ENCODE results near the gene KLHL12.

KLHL12 gene

GRCh38 chr1:202926581-202927491 lies at the start of gene KLHL12:
Gene KLHL12, minus strand, starts transcription at chr1:202927234. Its CDS starts 2,072 bp downstream, at chr1:202925162.
- peak; percentile 90 to 91 for DNase-seq (ENCODE audit: low read depth in 2 of 2)

- no peak for DNase-seq (ENCODE audit: low read depth in 2 of 2)
These were observed 49.6 kb upstream of the KLHL12 start for GRCh38 chr1:202976633-202977032.

GRCh38 chr1:202974856-202975255 lies 47.8 kb upstream of the KLHL12 start:
- DNase-seq (ENCODE audit: low read depth in 2 of 2) = no peak

- DNase-seq (ENCODE audit: low read depth in 2 of 2) = no peak
These were observed 45.0 kb upstream of the KLHL12 start for GRCh38 chr1:202972046-202972445.

GRCh38 chr1:202968895-202969295 lies 41.9 kb upstream of the KLHL12 start:
- DNase-seq (ENCODE audit: low read depth in 2 of 2) = peak in 1 of 2 experiments; percentile 16

- DNase-seq (ENCODE audit: low read depth in 2 of 2) = no peak
These were observed 41.3 kb upstream of the KLHL12 start for GRCh38 chr1:202968351-202968750.

- DNase-seq (ENCODE audit: low read depth in 2 of 2) = no peak
These were observed 40.7 kb upstream of the KLHL12 start for GRCh38 chr1:202967684-202968281.

- DNase-seq (ENCODE audit: low read depth in 2 of 2) = no peak
These were observed 39.2 kb upstream of the KLHL12 start for GRCh38 chr1:202966006-202966898.

GRCh38 chr1:202965422-202965821 lies 38.4 kb upstream of the KLHL12 start:
- no peak for DNase-seq (ENCODE audit: low read depth in 2 of 2)

GRCh38 chr1:202964791-202965410 lies 37.9 kb upstream of the KLHL12 start:
- no peak for DNase-seq (ENCODE audit: low read depth in 2 of 2)

GRCh38 chr1:202961220-202961880 lies 34.3 kb upstream of the KLHL12 start:
- DNase-seq (ENCODE audit: low read depth in 2 of 2) = no peak

GRCh38 chr1:202959276-202959620 lies 32.2 kb upstream of the KLHL12 start:
- DNase-seq (ENCODE audit: low read depth in 2 of 2) = no peak

- no peak for DNase-seq (ENCODE audit: low read depth in 2 of 2)
These were observed 31.7 kb upstream of the KLHL12 start for GRCh38 chr1:202958544-202959275.

- peak; percentile 33 to 38 for DNase-seq (ENCODE audit: low read depth in 2 of 2)
These were observed 30.9 kb upstream of the KLHL12 start, which contains the start of gene ADIPOR1 for GRCh38 chr1:202957733-202958543. Gene ADIPOR1, minus strand, starts transcription at chr1:202958312. Its CDS starts 7,242 bp downstream, at chr1:202951070.

- DNase-seq (ENCODE audit: low read depth in 2 of 2) = no peak
These were observed 29.9 kb upstream of the KLHL12 start for GRCh38 chr1:202956969-202957368.

GRCh38 chr1:202954057-202954745 lies 27.2 kb upstream of the KLHL12 start:
- no peak for DNase-seq (ENCODE audit: low read depth in 2 of 2)

GRCh38 chr1:202953392-202953791 lies 26.4 kb upstream of the KLHL12 start:
- no peak for DNase-seq (ENCODE audit: low read depth in 2 of 2)

- DNase-seq (ENCODE audit: low read depth in 2 of 2) = no peak
These were observed 25.8 kb upstream of the KLHL12 start for GRCh38 chr1:202952818-202953217.

- no peak for DNase-seq (ENCODE audit: low read depth in 2 of 2)
These were observed 25.1 kb upstream of the KLHL12 start for GRCh38 chr1:202952099-202952498.

Data from fibroblast of skin of left biceps (primary cell).